Measurements from ENCODE around the gene THSD7B.

- TF ChIP-seq CTCF (IDR thresholded peaks at IDR 0.05) (no peak), POLR2A (IDR thresholded peaks at IDR 0.05) (no peak)
These were observed 53.5 kb downstream of the THSD7B start for GRCh38 chr2:136818839-136819238.

All from Peyer's patch (tissue), 4 donors.